SHP77 treated with DMSO at 0.1 percent for 48 hours (cell line): ENCODE data around the gene KIAA1586.
A peak's percentile ranks its signal among the peaks of the same experiment; 100 is the strongest.
"Not testable (repeated sequence)": the region's sequence is repeated elsewhere in the genome, so short reads cannot be mapped to it uniquely, and the experiment has no call there.

Experiments
- DNase-seq: peaks from one replicate; lab custom pipeline; 2025; lab: John Stamatoyannopoulos, UW

The KIAA1586 gene

GRCh38 chr6:57046332-57047256, at the start of gene KIAA1586:
TSS of gene KIAA1586 (plus strand) at chr6:57046693. CDS start at chr6:57046756, 63 bp downstream.
- peak; percentile 87 for DNase-seq

GRCh38 chr6:56999049-56999448, 47.4 kb upstream of the KIAA1586 start:
- DNase-seq = no peak

GRCh38 chr6:56999748-57000147, 46.7 kb upstream of the KIAA1586 start:
- DNase-seq = not testable (repeated sequence)

GRCh38 chr6:57002197-57002596, 44.3 kb upstream of the KIAA1586 start:
- no peak for DNase-seq

- no peak for DNase-seq
These were observed 42.2 kb upstream of the KIAA1586 start for GRCh38 chr6:57004292-57004691.

- no peak for DNase-seq
These were observed 40.4 kb upstream of the KIAA1586 start for GRCh38 chr6:57006101-57006500.

- not testable (repeated sequence) for DNase-seq
These were observed 38.4 kb upstream of the KIAA1586 start for GRCh38 chr6:57008069-57008468.

- no peak for DNase-seq
These were observed 33.0 kb upstream of the KIAA1586 start for GRCh38 chr6:57013521-57013926.

GRCh38 chr6:57017069-57017468, 29.4 kb upstream of the KIAA1586 start:
- DNase-seq = no peak

GRCh38 chr6:57017841-57018240, 28.7 kb upstream of the KIAA1586 start:
- DNase-seq = no peak

- no peak for DNase-seq
These were observed 27.1 kb upstream of the KIAA1586 start for GRCh38 chr6:57019434-57019833.

- peak; percentile 46 for DNase-seq
These were observed 25.3 kb upstream of the KIAA1586 start for GRCh38 chr6:57021086-57021720.

GRCh38 chr6:57024321-57024720, 22.2 kb upstream of the KIAA1586 start:
- no peak for DNase-seq

GRCh38 chr6:57024775-57025174, 21.7 kb upstream of the KIAA1586 start:
- no peak for DNase-seq

GRCh38 chr6:57026001-57026400, 20.5 kb upstream of the KIAA1586 start:
- no peak for DNase-seq

GRCh38 chr6:57027301-57027700, 19.2 kb upstream of the KIAA1586 start:
- DNase-seq = no peak

GRCh38 chr6:57029213-57029612, 17.3 kb upstream of the KIAA1586 start:
- no peak for DNase-seq

GRCh38 chr6:57033228-57033627, 13.3 kb upstream of the KIAA1586 start:
- DNase-seq = no peak

- no peak for DNase-seq
These were observed 10.9 kb upstream of the KIAA1586 start for GRCh38 chr6:57035549-57035948.

GRCh38 chr6:57038906-57039305, 7.6 kb upstream of the KIAA1586 start:
- no peak for DNase-seq

GRCh38 chr6:57040011-57040410, 6.5 kb upstream of the KIAA1586 start:
- no peak for DNase-seq

GRCh38 chr6:57044061-57044460, 2.4 kb upstream of the KIAA1586 start:
- DNase-seq = not testable (repeated sequence)

- no peak for DNase-seq
These were observed 1.9 kb upstream of the KIAA1586 start for GRCh38 chr6:57044568-57044967.
